Smooth muscle cell (in vitro differentiated cells): ENCODE results near the gene MPO. TPM values are rescaled to one million over a fixed set of nuclear protein-coding genes. Genes with fewer than 3 reads are reported as not detected.

Source experiments
- DNase-seq: peaks from one replicate; lab custom pipeline; 2025; ENCODE audit not compliant: unreplicated experiment; lab: John Stamatoyannopoulos, UW
- H2AFZ ChIP-seq: fragments of 200-600 bp; sonication (generic); 2 replicates; pipeline ENCODE4 v1.6.0; 2016; ENCODE audit warnings: antibody characterized with exemption, low read depth, mild to moderate bottlenecking
- H3F3A ChIP-seq: fragments of 200-600 bp; sonication (generic); 2 replicates; pipeline ENCODE4 v1.6.0; 2017; ENCODE audit warnings: antibody characterized with exemption, low read depth
- H3K27ac ChIP-seq: fragments of 200-600 bp; sonication (generic); 2 replicates; pipeline ENCODE4 v1.5.1; 2016; ENCODE audit warnings: low read depth, mild to moderate bottlenecking
- H3K27me3 ChIP-seq: fragments of 200-600 bp; sonication (generic); 2 replicates; pipeline ENCODE4 v1.6.1; 2016; ENCODE audit warnings: low read depth, mild to moderate bottlenecking
- H3K36me3 ChIP-seq: fragments of 200-600 bp; sonication (generic); 2 replicates; pipeline ENCODE4 v1.5.1; 2016; ENCODE audit warnings: low read depth
- H3K4me1 ChIP-seq: fragments of 200-600 bp; sonication (generic); 2 replicates; pipeline ENCODE4 v1.5.1; 2016; ENCODE audit warnings: low read depth
- H3K4me2 ChIP-seq: fragments of 200-600 bp; sonication (generic); 2 replicates; pipeline ENCODE4 v1.6.0; 2016; ENCODE audit warnings: mild to moderate bottlenecking
- H3K4me3 ChIP-seq: fragments of 200-600 bp; sonication (generic); 2 replicates; pipeline ENCODE4 v1.5.1; 2016; ENCODE audit warnings: mild to moderate bottlenecking
- H3K79me2 ChIP-seq: fragments of 200-600 bp; sonication (generic); 2 replicates; pipeline ENCODE4 v1.6.0; 2016; ENCODE audit warnings: low read depth, mild to moderate bottlenecking
- H3K9ac ChIP-seq: fragments of 200-600 bp; sonication (generic); 2 replicates; pipeline ENCODE4 v1.6.0; 2016; ENCODE audit warnings: low read depth
- H3K9me3 ChIP-seq: fragments of 200-600 bp; sonication (generic); replicated peaks from 2 replicates; pipeline ENCODE4 v1.5.1; 2016; ENCODE audit warnings: low read depth
- H4K20me1 ChIP-seq: fragments of 200-600 bp; sonication (generic); 2 replicates; pipeline ENCODE4 v1.6.0; 2016; ENCODE audit warnings: low read depth
- WGBS: methylation state at CpG from one replicate; pipeline ENCODE4 v1.1.7; 2016; ENCODE audit warnings: low lambda C conversion rate; 5-methylcytosine and 5-hydroxymethylcytosine counted together
- polyA plus RNA-seq: library from polyadenylated mRNA; unstranded; fragments of >200 nt; fragmentation: Nextera tagmentation; extraction: Ambion mirVana; gene quantifications from 2 replicates; pipeline ENCODE4 v1.2.1, GENCODE V29; 2016
- total RNA-seq: library from RNA; depleted of rRNA; stranded (reverse); fragments of >200 nt; gene quantifications from 2 replicates; pipeline ENCODE4 v1.2.3, GENCODE V29; 2014
- TF ChIP-seq, protein P1 (sequence below): fragments of 200-600 bp; sonication (generic); IDR thresholded peaks from 2 replicates; pipeline ENCODE4 v1.5.1; 2017; ENCODE audit warnings: borderline replicate concordance, mild to moderate bottlenecking, antibody characterized with exemption; ENCODE audit not compliant: insufficient read depth, poor library complexity, severe bottlenecking

MPO gene
- total and polyA plus RNA-seq, 2 experiments from 2014 or later = 0.09 TPM; not detected in 1

DNA sequence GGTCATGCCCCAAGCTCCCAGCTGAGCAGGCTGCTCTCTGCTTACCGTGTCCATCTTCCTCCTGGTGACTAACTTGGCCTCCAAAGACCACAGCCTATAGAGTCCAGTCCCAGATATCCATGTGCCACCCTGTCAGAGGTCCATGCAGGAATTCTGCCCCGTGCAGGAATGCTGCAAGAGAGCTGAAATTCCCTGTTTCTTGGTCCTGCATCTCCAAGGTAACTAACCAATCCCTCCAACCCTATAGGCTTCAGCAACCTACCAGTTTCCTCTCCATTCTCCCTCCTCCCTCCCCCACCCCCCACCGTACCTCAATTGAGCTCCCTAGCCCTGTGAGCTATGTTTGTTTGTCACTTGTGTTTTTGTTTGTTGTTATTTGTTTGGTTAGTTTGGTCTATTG is 52.1 kb downstream of the MPO start:
- WGBS = 45% methylated on average over 3 of the region's 3 CpGs

DNA sequence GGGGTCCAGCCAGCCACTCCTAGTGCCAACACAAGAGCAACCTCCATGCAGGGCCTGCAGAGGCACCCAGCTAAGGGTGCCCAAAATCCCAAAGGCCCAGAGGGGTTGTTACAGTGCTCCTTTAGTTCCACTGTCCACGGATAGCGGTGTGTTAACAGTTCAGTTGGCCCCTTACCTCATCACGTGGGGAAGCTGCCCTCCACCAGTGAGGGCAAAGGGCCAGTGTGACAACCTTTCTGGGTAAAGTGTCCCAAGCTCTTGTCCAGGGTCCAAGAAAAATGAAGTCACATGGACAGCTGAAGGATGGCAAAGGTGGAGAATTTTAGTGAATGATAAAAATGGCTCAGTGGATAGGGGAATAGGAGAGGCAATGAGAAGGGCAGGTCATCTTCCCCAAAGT is 53.0 kb downstream of the MPO start:
- TF ChIP-seq, protein P1, sequence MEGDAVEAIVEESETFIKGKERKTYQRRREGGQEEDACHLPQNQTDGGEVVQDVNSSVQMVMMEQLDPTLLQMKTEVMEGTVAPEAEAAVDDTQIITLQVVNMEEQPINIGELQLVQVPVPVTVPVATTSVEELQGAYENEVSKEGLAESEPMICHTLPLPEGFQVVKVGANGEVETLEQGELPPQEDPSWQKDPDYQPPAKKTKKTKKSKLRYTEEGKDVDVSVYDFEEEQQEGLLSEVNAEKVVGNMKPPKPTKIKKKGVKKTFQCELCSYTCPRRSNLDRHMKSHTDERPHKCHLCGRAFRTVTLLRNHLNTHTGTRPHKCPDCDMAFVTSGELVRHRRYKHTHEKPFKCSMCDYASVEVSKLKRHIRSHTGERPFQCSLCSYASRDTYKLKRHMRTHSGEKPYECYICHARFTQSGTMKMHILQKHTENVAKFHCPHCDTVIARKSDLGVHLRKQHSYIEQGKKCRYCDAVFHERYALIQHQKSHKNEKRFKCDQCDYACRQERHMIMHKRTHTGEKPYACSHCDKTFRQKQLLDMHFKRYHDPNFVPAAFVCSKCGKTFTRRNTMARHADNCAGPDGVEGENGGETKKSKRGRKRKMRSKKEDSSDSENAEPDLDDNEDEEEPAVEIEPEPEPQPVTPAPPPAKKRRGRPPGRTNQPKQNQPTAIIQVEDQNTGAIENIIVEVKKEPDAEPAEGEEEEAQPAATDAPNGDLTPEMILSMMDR = no peak
- 94% methylated on average over 3 of the region's 3 CpGs for whole genome bisulfite sequencing

More for the DNA sequence above, 52.1 kb downstream of the MPO start:
- Histone ChIP-seq H3K79me2 (no peaks in the 10 kb centered on the region), H2AFZ (no peak overlapping the region), H3F3A (peaks cover 7% of the 10 kb centered on the region), H4K20me1 (no peaks in the 10 kb centered on the region), H3K9me3 (no peaks in the 10 kb centered on the region), H3K27me3 (no peaks in the 10 kb centered on the region), H3K4me3 (no peak overlapping the region), H3K4me1 (peaks cover 14% of the 10 kb centered on the region), H3K4me2 (no peak overlapping the region), H3K9ac (no peak overlapping the region), H3K27ac (no peak overlapping the region), H3K36me3 (no peaks in the 10 kb centered on the region)
- TF ChIP-seq, protein P1 = no peak
- no peak for DNase-seq

DNA sequence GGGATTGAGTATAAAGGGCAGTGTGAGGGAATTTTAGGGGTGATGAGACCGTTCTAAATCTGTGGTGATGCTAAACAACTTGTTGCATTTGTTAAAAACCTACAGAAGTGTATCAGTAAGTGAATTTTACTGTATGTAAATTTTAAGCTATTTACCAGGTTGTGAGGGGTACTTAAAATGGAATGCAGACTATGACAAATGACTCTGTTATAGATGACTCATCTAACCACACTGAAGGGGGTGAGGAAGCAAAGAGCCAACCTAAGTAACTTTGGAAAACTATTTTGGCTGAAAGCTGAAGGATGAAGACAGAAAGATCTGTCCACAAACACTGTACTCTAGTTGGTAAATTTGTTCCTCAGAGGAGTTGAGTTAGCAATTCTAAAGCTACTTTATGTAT is 56.4 kb downstream of the MPO start:
- H3K4me3 ChIP-seq = no peak overlapping the region
- peak overlapping the region; percentile 80 for H3K27ac ChIP-seq
- H3K9me3 ChIP-seq = no peaks in the 10 kb centered on the region
- TF ChIP-seq, protein P1 = no peak
- WGBS = 40% methylated on average over 1 of the region's 1 CpG
- no peaks in the 10 kb centered on the region for H3K36me3 ChIP-seq
- H3K4me1 ChIP-seq = peaks cover 11% of the 10 kb centered on the region
- peak overlapping the region; percentile 74 for H3K4me2 ChIP-seq
- DNase-seq = no peak
- no peaks in the 10 kb centered on the region for H4K20me1 ChIP-seq
- no peaks in the 10 kb centered on the region for H3K79me2 ChIP-seq
- peak overlapping the region; percentile 29 for H2AFZ ChIP-seq
- no peaks in the 10 kb centered on the region for H3F3A ChIP-seq
- no peaks in the 10 kb centered on the region for H3K27me3 ChIP-seq
- H3K9ac ChIP-seq = peak overlapping the region; percentile 58

More for the DNA sequence above, 53.0 kb downstream of the MPO start:
- no peak for DNase-seq
- Histone ChIP-seq H4K20me1 (no peaks in the 10 kb centered on the region), H3K4me1 (peaks cover 8% of the 10 kb centered on the region), H3K4me3 (no peak overlapping the region), H3K9ac (no peak overlapping the region), H3K79me2 (no peaks in the 10 kb centered on the region), H3K27me3 (no peaks in the 10 kb centered on the region), H3K27ac (no peak overlapping the region), H3K36me3 (no peaks in the 10 kb centered on the region), H3K4me2 (no peak overlapping the region), H3F3A (peaks cover 7% of the 10 kb centered on the region), H2AFZ (no peak overlapping the region), H3K9me3 (no peaks in the 10 kb centered on the region)

Other genes starting within 250 kb of the MPO start
- gene DYNLL2, start 197.5 kb downstream of the MPO start, total RNA-seq = 8.9 and 9.1 TPM in 2 replicates
- 1.5 and 2.0 TPM in 2 replicates for gene DYNLL2, start 197.5 kb downstream of the MPO start, polyA plus RNA-seq
- gene OR4D1, start 132.6 kb downstream of the MPO start, total RNA-seq = not detected in 2 replicates
- gene OR4D1, start 132.6 kb downstream of the MPO start, polyA plus RNA-seq = not detected in 2 replicates
- not detected in 2 replicates for gene OR4D2, start 114.0 kb downstream of the MPO start, total RNA-seq
- gene OR4D2, start 114.0 kb downstream of the MPO start, polyA plus RNA-seq = not detected in 2 replicates
- gene EPX, start 88.2 kb downstream of the MPO start, total RNA-seq = not detected in 2 replicates
- gene EPX, start 88.2 kb downstream of the MPO start, polyA plus RNA-seq = not detected in 2 replicates
- 9.2 and 15.6 TPM in 2 replicates for gene MKS1, start 61.7 kb downstream of the MPO start, total RNA-seq
- 15.0 and 22.8 TPM in 2 replicates for gene MKS1, start 61.7 kb downstream of the MPO start, polyA plus RNA-seq
- 1.7 and 4.1 TPM in 2 replicates for gene LPO, start 42.4 kb downstream of the MPO start, total RNA-seq
- 3.3 TPM in 2 replicates for gene LPO, start 42.4 kb downstream of the MPO start, polyA plus RNA-seq
- 4.3 and 7.0 TPM in 2 replicates for gene TSPOAP1, start 47.9 kb upstream of the MPO start, total RNA-seq
- gene TSPOAP1, start 47.9 kb upstream of the MPO start, polyA plus RNA-seq = 11.7 and 18.3 TPM in 2 replicates
- gene SUPT4H1, start 71.3 kb upstream of the MPO start, total RNA-seq = 58.5 and 66.1 TPM in 2 replicates
- 92.4 and 107 TPM in 2 replicates for gene SUPT4H1, start 71.3 kb upstream of the MPO start, polyA plus RNA-seq
- gene RNF43, start 136.6 kb upstream of the MPO start, total RNA-seq = 3.2 and 3.8 TPM in 2 replicates
- 0.17 and 2.1 TPM in 2 replicates for gene RNF43, start 136.6 kb upstream of the MPO start, polyA plus RNA-seq
- not detected in 2 replicates for gene HSF5, start 207.5 kb upstream of the MPO start, total RNA-seq
- gene HSF5, start 207.5 kb upstream of the MPO start, polyA plus RNA-seq = not detected in 2 replicates
- 25.4 and 45.0 TPM in 2 replicates for gene MTMR4, start 233.7 kb upstream of the MPO start, total RNA-seq
- 15.8 and 20.6 TPM in 2 replicates for gene MTMR4, start 233.7 kb upstream of the MPO start, polyA plus RNA-seq